Measurements from ENCODE around the gene TMEM190.
"Not testable (repeated sequence)": the region's sequence is repeated elsewhere in the genome, so short reads cannot be mapped to it uniquely, and the experiment has no call there.

Gene TMEM190

DNA sequence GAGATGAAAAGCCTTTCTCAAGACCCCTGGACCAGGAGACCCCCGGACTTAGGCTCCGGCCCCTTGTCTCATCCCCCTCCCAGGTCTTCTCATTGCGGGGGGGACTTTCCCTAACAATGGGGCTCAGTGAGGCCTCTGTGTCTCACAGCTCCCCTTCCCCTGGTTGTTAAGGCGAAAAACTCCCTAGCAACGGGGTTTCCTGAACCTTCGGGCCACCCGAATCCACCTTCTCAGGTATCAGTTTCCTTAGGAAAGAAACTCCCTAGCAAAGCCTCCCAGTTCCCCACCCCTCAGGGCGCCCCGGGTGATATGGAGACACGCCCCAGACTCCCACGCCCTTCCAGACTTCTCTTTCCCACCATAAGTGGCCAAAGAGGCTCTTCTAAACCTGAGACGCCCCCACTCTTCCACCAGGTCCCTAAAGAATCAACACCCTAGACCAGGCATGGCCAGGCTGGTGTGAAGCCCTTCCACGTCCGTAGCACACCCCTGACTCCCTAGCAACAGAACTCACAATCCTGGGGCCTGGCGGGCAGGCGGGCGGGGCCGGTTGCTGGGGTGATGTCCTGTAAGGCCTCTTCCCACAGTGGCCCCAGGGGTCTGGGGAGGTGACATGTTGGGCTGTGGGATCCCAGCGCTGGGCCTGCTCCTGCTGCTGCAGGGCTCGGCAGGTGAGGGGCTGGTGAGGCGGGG lies at the start of gene TMEM190:
Gene TMEM190 (plus strand): TSS at position 586 of the 693 bp plus-strand sequence. CDS start 28 bp downstream, at position 614.
- no peak for DNase-seq (ENCODE audit: low read depth in 2 of 2)

DNA sequence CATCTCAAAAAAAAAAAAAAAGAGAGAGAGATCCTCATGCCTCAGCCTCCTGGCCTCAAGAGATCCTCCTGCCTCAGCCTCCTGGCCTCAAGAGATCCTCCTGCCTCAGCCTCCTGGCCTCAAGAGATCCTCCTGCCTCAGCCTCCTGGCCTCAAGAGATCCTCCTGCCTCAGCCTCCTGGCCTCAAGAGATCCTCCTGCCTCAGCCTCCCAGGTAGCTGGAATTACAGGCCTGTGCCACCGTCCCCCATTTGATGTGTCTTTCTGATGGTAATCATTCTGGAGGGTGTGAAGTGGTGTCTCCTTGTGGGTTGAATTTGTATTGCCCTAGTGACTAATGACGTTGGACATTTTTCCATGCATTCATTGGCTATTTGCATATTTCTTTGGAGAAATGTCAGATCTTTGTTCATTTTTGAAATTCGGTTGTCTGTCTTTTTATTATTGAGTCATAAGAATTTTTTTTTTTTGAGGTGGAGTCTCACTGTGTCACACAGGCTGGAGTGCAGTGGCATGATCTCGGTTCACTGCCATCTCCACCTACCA lies 47.8 kb upstream of the TMEM190 start:
- DNase-seq (ENCODE audit: low read depth in 2 of 2): not testable (repeated sequence)

DNA sequence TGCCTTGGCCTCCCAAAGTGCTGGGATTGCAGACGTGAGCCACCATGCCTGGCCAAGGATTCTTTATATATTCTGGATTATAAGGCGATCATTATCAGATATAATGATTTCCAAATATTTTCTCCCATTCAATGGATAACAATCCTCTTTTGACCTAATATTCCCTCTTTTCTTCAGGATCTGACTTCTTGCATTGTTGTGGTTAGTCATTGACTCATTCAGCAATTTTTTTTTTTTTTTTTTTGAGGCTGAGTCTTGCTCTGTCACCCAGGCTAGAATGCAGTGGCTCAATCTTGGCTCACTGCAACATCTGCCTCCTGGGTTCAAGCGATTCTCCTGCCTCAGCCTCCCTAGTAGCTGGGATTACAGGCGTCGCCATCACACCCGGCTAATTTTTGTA lies 46.8 kb upstream of the TMEM190 start:
- DNase-seq (ENCODE audit: low read depth in 2 of 2): not testable (repeated sequence)

DNA sequence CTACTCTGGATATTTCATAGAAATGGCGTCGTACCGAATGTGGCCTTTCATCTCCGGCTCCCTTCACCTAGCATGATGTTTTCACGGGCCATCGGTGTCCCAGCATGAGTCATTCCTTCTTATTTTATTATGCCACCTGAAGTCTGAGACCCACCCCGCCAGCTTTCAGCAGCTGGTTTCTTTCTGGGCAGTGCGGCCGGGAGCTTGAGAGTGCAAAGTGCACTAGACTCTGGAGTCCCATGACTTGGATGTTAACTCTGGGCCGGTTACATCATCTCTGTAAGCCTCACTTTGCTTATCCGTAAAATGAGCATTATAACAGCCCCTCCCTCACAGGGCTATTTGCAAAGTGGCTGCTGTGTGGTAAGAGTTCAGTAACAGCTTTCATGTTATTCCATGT lies 42.8 kb upstream of the TMEM190 start:
- DNase-seq (ENCODE audit: low read depth in 2 of 2): no peak

DNA sequence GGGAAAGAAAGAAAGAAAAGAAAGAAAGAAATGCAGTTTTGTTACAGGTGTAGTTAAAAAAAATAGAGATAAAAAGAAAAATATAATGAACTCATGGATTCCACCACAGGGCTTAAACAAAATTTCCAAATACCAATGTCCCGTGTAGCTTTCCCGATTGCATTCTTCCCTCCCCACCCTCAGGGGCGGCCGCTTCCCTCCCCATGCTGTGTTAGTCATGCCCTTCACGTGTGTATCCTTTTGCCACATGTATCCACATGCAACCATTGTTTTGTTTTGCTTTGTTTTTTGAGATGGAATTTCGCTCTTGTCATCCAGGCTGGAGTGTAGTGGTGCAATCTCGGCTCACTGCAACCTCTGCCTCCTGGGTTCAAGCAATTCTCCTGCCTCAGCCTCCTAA lies 40.5 kb upstream of the TMEM190 start:
- DNase-seq (ENCODE audit: low read depth in 2 of 2): no peak

DNA sequence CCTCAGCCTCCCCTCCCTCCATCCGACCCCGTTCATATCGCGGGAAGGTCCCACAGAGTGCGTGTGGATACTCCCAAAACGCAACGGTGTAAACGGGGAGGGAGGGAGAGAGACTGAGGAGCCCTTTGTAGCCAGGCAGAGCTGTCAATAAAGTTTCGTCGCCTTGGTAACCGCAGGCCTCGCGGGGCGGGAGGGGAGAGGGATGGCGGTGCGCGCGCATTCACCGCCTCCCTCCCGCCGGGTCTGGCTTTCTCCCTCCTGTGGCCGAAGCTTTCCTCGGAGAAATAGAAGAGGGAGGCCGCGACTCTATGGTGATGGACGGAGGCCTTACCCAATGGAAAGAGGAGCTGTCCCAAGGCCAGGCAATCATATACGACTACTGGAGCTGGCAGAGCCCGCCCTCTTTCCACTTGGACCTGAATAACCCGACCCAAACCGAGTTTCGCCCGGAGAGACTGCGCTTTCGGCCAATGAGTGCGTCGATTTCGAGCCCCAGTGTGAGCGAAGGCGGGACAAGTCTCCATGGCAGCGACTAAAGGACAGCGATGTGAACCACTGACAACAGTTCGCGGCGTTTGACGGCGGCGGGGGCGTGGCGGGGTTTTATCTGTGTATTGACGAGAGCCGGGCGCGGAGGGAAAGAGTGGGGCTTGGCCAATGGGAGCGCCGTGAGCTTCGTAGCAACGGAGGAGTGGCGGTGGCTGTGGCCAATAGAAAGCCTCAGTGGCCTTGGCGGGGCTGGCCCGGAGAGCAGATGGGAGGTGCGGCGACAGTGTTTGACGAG lies 37.3 kb upstream of the TMEM190 start, which contains the start of gene KMT5C:
Gene KMT5C (plus strand): TSS at position 772 of the 784 bp plus-strand sequence. CDS start 2,061 bp downstream, outside the sequence.
- DNase-seq (ENCODE audit: low read depth in 2 of 2): peak; percentile 100

DNA sequence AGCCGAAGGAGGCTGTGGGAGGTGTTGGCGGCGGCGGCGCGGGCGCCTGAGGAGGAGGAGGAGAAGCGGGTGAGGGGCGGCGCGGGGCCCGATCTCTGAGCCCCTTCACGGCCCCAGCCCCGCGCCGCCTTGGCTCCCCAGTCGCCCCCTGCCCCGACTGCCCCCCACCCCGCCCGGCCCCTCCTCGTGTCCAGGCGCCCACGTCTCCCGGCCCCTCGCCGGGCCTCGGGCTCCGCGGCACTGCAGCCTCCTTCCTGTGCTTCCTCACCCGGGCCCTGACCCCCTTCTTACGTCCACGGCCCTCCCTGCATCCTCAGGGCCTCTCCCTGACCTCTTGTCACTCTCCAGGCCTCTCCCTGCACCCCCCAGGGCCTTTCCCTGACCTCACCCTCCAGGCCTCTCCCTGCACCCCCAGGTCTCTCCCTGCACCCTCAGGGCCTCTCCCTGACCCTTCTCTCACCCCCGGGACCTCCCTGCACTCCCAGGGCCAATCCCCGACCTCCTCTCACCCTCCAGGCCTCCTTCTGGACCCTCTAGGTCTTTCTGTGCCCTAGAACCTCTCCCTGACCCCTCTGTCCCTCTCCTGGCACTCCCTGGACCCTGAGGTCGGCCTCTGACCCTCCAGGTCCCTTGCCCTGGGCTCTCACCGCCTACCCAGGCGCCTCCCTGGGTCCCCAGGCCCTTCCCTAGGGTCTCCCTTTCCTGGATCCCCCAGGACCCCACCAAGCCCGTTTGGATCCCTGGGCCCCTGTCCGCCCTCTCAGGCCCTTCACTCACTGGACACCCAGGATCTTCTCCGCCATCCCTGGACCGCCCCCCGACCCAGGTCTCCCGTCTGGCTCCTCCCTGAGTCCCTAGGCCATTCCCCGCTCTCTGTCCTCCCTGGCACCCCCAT lies 36.5 kb upstream of the TMEM190 start:
- no peak for DNase-seq (ENCODE audit: low read depth in 2 of 2)

DNA sequence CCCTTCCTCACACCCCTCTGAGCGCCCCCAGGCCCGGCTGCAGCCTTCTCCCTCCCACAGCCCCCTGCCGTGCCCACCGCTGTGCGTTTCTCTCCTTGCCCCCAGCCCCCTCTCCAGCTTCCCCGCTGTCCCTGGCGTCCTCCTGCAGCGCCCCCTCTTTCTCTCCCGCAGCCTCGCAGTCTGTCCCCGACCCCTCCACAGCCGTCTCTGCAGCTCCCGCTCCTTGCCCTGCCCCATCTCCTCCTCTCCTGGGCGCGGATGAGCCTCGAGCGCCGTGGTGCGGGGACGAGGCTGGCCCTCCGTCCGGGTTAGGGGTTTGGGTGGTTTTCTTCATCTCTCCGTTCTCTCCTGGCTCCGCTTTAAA lies 35.9 kb upstream of the TMEM190 start:
- DNase-seq (ENCODE audit: low read depth in 2 of 2): no peak

DNA sequence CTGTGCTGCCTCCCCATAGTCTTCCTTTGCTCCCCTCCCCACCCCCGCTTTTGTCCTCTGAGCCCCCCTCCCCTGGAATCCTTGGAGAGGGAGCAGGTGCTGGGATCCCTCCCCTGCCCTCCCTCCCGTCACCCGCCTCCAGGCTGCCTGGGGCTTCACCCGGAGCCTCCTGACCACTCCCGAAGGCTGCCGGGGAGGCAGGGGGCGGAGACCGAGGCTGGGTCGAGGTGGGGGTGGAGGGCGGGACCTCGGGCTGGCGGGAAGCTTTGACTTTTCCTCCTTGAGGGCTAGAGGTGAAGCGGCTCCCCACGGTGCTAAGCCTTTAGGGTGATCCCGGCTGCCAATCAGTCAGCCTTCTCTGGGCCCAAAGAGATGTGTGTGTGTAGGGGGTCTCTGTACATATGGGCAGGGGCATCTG lies 35.4 kb upstream of the TMEM190 start:
- DNase-seq (ENCODE audit: low read depth in 2 of 2): peak in 1 of 2 donors; percentile 18

DNA sequence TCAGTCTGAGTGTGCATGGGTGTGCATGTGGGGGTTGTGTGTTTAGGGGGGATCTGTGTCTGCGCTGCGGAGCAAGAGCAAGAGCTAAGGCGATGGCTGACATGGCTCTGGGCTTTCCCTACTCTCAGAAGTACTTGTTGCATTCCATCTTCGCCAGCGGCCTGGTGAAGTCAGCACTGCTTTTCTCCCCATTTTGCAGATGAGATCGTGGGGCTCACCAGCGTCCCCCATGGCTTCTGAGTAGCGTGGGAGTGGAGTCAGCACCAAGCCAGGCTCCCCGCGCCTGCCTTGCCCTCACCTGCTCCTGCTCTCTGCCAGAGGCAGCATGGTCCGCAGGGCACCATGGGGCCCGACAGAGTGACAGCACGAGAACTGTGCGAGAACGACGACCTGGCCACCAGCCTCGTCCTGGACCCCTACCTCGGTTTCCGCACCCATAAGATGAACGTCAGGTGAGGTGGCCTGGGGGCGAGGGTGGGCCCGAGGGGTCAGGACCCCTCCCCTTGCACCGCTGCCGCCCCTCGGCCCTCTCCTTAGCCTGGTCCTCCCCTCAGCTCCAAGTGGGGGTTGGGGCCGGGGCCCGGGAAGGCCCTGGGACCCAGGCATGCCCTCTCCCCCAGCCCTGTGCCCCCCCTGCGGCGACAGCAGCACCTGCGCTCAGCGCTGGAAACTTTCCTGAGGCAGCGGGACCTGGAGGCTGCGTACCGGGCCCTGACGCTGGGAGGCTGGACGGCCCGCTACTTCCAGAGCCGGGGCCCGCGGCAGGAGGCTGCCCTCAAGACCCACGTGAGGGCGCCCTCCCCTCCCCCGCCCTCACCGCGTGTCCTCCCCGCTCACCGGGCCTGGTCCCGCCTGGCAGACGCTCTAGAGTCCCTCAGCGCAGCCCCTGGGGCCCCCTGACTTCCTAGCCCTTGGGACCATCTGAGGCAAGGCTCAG lies 34.8 kb upstream of the TMEM190 start:
- DNase-seq (ENCODE audit: low read depth in 2 of 2): no peak

DNA sequence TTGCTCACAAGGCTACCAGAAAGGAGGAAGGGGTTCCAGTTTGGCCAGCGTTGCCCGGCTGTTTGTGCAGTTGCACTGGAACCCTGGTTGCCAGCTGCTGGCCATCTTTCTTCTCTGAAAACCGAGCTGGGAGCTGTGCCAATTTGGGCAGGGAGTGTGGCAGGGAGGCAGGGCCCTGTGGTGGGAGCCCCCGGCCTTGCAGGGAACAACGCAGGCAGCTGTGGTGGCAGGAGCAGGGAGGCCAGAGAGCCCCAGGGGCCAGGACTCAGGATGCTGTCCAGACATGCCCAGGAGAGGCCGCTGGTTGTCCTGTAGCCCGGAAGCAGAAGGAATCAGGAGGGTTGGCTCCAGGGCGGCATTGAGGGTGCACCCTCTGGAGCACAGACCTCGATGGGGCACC lies 32.2 kb upstream of the TMEM190 start:
- DNase-seq (ENCODE audit: low read depth in 2 of 2): no peak

DNA sequence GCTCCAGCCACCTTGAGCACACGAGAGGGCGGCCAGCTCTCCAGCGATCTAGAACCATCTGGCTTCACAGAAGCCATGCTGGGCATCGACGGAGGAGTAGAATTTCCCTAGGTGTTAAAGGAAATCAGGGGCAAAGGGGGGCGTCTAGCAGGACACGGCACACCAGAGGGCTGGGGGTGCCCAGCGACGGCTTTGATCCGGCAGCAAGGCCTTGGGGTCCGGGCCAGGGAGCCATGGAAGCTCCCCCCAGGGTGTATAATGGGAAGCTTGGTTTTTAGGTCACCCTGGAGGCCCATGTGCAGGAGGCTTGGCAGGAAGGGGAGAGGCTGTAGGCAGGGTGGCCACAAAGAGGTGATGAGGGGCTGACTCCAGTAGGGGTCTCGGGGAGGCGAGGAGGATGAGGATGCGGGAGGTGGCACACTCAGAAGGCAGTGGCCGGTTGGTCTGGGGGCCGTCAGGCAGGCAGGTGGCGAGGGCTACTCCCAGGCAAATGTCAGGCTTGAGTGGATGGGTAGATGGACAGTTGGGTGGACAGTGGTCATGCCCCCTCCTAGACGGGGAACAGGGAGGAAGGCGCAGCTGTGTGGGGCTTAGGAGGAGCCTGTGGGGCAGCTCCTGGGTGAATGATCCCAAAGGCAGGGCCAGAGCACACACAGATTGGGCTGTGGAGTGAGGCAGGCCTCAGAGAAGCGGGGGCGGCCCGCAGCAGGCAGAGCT lies 31.4 kb upstream of the TMEM190 start:
- DNase-seq (ENCODE audit: low read depth in 2 of 2): no peak

DNA sequence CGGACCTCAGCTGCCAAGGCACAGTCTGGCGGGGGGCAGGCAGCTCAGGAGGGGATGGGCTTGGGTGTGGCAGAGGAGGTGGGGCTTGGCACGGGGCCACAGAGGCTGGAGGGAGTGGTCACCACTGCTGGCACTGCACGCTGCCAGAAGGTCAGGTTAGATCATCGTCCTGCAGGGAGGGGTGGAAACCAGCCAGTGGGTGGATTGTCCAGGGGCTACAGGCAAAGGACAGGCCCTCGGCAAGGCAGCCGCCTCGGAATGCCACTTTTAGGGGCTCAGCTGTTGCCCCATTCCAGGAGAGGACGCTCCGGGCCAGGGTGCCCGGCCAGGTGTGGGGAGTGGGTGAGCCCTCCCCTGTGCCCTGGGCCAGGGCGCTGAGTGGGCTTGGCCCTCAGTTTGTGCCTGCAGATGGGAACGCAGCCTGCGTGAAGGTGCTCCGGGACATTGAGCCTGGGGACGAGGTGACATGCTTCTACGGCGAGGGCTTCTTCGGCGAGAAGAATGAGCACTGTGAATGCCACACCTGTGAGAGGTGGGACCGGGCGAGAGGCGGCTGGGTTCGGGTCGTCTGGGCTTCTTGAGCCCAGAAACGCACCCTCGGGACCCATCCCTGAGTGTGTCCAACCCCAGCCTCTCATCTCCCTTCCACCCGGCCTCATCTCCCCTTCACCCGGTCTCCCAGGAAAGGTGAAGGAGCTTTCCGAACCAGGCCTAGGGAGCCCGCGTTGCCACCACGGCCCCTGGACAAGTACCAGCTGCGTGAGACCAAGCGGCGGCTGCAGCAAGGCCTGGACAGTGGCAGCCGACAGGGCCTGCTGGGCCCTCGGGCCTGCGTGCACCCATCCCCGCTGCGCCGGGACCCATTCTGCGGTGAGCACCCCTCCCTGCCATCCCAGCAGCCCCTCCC lies 30.6 kb upstream of the TMEM190 start:
- no peak for DNase-seq (ENCODE audit: low read depth in 2 of 2)

DNA sequence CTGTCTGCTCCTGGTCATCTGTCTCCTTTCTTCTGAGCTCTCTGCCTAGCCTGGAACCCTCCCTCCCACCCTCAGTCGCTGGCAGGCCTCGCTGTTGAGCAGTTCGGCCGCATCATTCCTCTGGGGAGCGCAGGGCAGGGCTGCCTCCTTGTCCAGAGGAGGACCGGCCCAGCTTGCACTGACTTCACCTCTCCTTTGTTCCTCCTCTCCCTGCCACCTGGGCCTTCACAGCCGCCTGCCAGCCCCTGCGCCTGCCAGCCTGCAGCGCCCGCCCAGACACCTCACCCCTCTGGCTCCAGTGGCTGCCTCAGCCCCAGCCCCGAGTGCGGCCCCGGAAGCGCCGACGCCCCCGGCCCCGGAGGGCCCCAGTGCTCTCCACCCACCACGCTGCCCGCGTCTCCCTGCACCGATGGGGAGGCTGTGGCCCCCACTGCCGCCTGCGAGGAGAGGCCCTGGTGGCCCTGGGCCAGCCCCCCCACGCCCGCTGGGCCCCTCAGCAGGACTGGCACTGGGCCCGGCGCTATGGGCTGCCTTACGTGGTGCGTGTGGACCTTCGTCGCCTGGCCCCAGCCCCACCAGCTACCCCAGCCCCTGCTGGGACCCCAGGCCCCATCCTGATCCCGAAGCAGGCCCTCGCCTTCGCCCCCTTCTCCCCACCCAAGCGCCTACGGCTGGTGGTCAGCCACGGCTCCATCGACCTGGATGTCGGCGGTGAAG lies 29.7 kb upstream of the TMEM190 start:
- no peak for DNase-seq (ENCODE audit: low read depth in 2 of 2)

DNA sequence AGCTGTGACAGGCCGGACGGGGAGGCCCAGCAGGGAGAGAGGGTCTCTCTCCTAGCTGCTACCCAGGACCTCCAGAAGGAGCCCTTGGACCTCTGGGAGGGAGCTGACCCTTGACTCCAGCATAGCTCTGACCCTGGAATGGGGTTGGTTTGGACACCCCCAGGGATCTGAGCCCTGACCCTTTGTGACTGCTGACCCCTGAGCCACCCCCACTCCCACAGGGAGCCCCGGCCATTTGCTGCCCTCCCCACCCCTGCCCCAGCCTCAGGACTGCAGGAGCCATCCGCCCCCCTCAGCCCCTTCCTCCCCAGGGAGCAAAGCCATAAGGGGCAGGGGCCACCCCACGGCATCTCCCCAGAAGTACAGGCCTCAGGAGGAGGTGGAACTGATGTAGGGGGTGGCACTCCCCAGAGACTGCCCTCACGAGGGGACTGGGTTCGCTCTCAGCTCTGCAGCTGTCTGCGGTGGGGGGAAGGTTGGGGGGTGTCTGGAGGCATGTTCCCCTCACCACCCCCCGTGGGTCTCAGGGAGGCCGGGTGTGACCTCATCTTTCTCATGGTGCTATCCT lies 29.1 kb upstream of the TMEM190 start:
- no peak for DNase-seq (ENCODE audit: low read depth in 2 of 2)

DNA sequence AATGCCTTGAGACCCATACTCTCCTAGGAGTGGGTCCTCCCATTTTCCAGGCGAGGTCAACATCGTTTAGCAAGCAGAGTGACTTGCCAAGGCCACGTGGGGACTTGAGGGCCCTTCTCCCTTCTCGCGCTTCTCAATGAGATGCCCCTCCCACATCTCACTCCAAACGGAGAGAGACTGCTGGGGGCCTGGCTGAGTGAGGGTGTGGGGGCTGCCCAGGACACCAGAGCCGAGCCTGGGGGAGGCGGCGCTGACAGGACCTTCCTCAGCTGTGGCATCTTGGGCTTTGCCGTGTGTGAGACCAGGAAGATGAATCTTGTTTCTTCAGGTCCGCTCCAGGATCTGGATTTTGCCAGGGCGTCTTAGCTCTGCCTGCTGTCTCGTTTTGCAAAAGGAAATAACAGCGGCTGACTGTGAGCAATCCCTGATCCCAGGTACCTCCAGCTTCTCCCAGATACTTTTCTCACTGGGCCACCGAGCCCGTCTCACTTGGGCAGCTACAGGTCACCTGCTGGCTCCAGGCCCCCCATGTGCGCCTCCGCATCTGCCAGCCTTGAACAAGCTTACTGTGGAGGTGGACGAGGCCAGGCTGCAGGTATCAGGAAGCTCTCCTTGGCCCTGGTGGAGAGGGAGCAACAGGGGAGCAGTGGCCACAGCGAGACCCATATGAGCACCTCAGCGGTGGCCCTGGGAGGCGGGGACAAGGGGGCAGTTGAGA lies 28.1 kb upstream of the TMEM190 start:
- no peak for DNase-seq (ENCODE audit: low read depth in 2 of 2)

DNA sequence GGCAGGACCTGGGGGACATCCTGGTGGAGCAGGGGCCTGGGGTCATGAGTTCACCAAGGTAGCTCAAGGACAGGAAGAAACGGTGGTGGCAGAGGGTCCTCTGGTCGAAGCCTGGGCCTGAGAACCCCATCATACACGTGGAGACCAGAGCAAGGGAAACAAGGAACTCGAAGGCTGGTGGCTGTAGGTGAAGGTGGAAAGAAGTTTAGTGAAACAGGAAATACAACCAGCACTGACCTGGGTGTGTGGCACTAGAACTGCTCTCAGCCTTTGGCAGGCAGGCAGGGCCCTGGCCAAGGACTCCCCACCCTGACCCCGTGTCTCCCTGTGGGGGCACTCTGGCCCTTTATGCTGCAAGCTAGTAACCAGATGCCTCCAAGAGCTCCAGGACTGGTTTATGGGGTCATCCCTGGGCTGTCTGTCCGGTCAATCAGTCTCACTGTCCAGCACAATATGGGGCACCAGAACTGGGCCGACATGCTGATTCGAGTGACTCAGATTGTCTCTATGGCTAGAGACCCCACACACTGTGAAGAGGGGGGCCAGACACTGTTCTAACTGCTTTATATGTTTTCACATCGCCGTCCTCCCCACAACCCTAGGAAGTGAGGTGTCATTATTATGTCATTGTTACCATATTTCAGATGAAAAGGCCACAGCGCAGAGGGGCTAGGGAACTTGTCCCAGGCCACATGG lies 25.9 kb upstream of the TMEM190 start:
- DNase-seq (ENCODE audit: low read depth in 2 of 2): no peak

All from stimulated activated CD8-positive, alpha-beta memory T cell treated with anti-CD3 and anti-CD28 coated beads, Interleukin-15, amount 100 ng/mL, for 4 hours (primary cell).